ENCODE results near the gene SLC25A23. TPM values are rescaled to one million over a fixed set of nuclear protein-coding genes. Genes with fewer than 3 reads are reported as not detected.
"Not testable (repeated sequence)": the region's sequence is repeated elsewhere in the genome, so short reads cannot be mapped to it uniquely, and the experiment has no call there.

SLC25A23 gene
- polyA plus RNA-seq, 2 donors: 43.5 to 66.0 TPM

DNA sequence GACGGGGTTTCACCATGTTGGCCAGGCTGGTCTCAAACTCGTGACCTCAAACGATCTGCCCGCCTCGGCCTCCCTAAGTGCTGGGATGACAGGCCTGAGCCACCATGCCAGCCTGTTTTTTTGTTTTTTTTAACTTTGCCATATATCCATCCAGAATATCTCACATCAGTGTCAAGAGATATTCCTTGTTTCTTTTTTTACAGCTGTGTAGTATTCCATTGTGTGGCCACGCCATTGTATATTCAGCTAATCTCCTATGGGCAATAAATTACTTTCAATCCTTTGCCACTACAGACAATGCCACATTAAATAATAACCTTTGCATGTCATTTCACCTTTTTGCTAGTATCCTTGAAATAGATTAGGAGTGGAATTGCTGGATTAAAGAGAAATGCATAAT is 50.2 kb downstream of the SLC25A23 start:
- peaks cover 0 to 3% of the 10 kb centered on the region in 2 donors for H3K36me3 ChIP-seq (ENCODE audit: control insufficient read depth in 2 of 2, insufficient read depth in 2 of 2, low read length in 1 of 2)
- whole genome bisulfite sequencing, 2 donors: 88 to 89% methylated on average over 6 of the region's 6 CpGs
- no peak overlapping the region for H3K4me3 ChIP-seq (ENCODE audit: low read depth in 1 of 2, low read length in 2 of 2)
- H3K9me3 ChIP-seq (ENCODE audit: control insufficient read depth in 2 of 2, insufficient read depth in 1 of 2, low read depth in 1 of 2, low read length in 1 of 2): no peaks in the 10 kb centered on the region
- H3K4me1 ChIP-seq (ENCODE audit: control insufficient read depth in 2 of 2, insufficient read depth in 2 of 2, low read length in 1 of 2): peaks cover 0 to 2% of the 10 kb centered on the region in 2 donors
- no peak overlapping the region for H3K27ac ChIP-seq (ENCODE audit: low read depth in 2 of 2, low read length in 1 of 2)
- no peaks in the 10 kb centered on the region for H3K27me3 ChIP-seq (ENCODE audit: control insufficient read depth in 1 of 2, insufficient read depth in 2 of 2, low read length in 2 of 2)

GRCh38 chr19:6406401-6406800 is 53.2 kb downstream of the SLC25A23 start:
- Histone ChIP-seq H3K36me3 (ENCODE audit: control insufficient read depth in 2 of 2, insufficient read depth in 2 of 2, low read length in 1 of 2) (no peaks in the 10 kb centered on the region), H3K4me1 (ENCODE audit: control insufficient read depth in 2 of 2, insufficient read depth in 2 of 2, low read length in 1 of 2) (no peaks in the 10 kb centered on the region), H3K4me3 (ENCODE audit: low read depth in 1 of 2, low read length in 2 of 2) (no peak overlapping the region), H3K9me3 (ENCODE audit: control insufficient read depth in 2 of 2, insufficient read depth in 1 of 2, low read depth in 1 of 2, low read length in 1 of 2) (no peaks in the 10 kb centered on the region), H3K27ac (ENCODE audit: low read depth in 2 of 2, low read length in 1 of 2) (no peak overlapping the region), H3K27me3 (ENCODE audit: control insufficient read depth in 1 of 2, insufficient read depth in 2 of 2, low read length in 2 of 2) (no peaks in the 10 kb centered on the region)
- WGBS, 2 donors: 80 to 81% methylated on average over 5 of the region's 5 CpGs

GRCh38 chr19:6402837-6403608 is 56.6 kb downstream of the SLC25A23 start:
- no peaks in the 10 kb centered on the region for H3K9me3 ChIP-seq (ENCODE audit: control insufficient read depth in 2 of 2, insufficient read depth in 1 of 2, low read depth in 1 of 2, low read length in 1 of 2)
- H3K36me3 ChIP-seq (ENCODE audit: control insufficient read depth in 2 of 2, insufficient read depth in 2 of 2, low read length in 1 of 2): no peaks in the 10 kb centered on the region
- H3K4me3 ChIP-seq (ENCODE audit: low read depth in 1 of 2, low read length in 2 of 2): no peak overlapping the region
- H3K4me1 ChIP-seq (ENCODE audit: control insufficient read depth in 2 of 2, insufficient read depth in 2 of 2, low read length in 1 of 2): no peaks in the 10 kb centered on the region
- WGBS, 2 donors: 48 to 57% methylated on average over 22 of the region's 22 CpGs
- no peak overlapping the region for H3K27ac ChIP-seq (ENCODE audit: low read depth in 2 of 2, low read length in 1 of 2)
- H3K27me3 ChIP-seq (ENCODE audit: control insufficient read depth in 1 of 2, insufficient read depth in 2 of 2, low read length in 2 of 2): no peaks in the 10 kb centered on the region

- H3K9me3 ChIP-seq (ENCODE audit: control insufficient read depth in 2 of 2, insufficient read depth in 1 of 2, low read depth in 1 of 2, low read length in 1 of 2): no peaks in the 10 kb centered on the region
- WGBS, 2 donors: 76 to 82% methylated on average over 10 of the region's 10 CpGs
- H3K36me3 ChIP-seq (ENCODE audit: control insufficient read depth in 2 of 2, insufficient read depth in 2 of 2, low read length in 1 of 2): no peaks in the 10 kb centered on the region
- H3K27me3 ChIP-seq (ENCODE audit: control insufficient read depth in 1 of 2, insufficient read depth in 2 of 2, low read length in 2 of 2): no peaks in the 10 kb centered on the region
- H3K4me3 ChIP-seq (ENCODE audit: low read depth in 1 of 2, low read length in 2 of 2): no peak overlapping the region
- no peaks in the 10 kb centered on the region for H3K4me1 ChIP-seq (ENCODE audit: control insufficient read depth in 2 of 2, insufficient read depth in 2 of 2, low read length in 1 of 2)
- H3K27ac ChIP-seq (ENCODE audit: low read depth in 2 of 2, low read length in 1 of 2): no peak overlapping the region
These were observed 57.5 kb downstream of the SLC25A23 start for GRCh38 chr19:6402058-6402457.

DNA sequence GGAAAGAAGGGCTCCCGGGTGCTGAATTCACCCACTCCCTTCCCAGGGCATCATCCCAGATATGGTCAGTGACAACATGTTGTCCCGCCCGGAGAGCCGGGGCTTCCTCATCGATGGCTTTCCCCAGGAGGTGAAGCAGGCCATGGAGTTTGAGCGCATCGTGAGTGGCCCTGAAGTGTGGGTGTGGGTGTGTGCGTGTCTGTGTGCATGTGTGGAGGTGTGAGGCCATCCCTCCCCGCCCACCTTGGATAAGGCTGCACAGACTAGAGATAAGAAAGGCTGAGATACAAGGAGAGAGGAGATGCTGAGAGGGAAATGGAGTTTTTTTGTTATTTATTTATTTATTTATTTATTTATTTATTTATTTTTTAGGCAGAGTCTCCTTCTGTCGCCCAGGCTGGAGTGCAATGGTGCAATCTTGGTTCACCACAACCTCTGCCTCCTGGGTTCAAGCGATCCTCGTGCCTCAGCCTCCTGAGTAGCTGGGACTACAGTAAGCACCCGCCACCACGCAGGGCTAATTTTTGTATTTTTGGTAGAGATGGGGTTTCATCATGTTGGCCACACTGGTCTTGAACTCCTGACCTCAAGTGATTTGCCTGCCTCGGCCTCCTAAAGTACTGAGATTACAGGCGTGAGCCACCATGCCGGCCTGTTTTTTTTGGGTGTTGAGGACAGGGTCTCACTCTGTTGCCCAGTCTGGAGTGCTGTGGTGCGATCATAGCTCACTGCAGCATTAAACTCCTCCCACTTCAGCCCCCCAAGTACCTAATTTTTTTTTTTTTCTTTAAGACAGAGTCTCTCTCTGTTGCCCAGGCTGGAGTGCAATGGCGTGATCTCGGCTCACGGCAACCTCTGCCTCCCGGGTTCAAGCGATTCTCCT is 59.3 kb downstream of the SLC25A23 start:
- H3K36me3 ChIP-seq (ENCODE audit: control insufficient read depth in 2 of 2, insufficient read depth in 2 of 2, low read length in 1 of 2); H3K27me3 ChIP-seq (ENCODE audit: control insufficient read depth in 1 of 2, insufficient read depth in 2 of 2, low read length in 2 of 2); H3K4me1 ChIP-seq (ENCODE audit: control insufficient read depth in 2 of 2, insufficient read depth in 2 of 2, low read length in 1 of 2); H3K9me3 ChIP-seq (ENCODE audit: control insufficient read depth in 2 of 2, insufficient read depth in 1 of 2, low read depth in 1 of 2, low read length in 1 of 2); H3K4me3 ChIP-seq (ENCODE audit: low read depth in 1 of 2, low read length in 2 of 2); H3K27ac ChIP-seq (ENCODE audit: low read depth in 2 of 2, low read length in 1 of 2): not testable (repeated sequence)
- 87 to 93% methylated on average over 23 of the region's 23 CpGs for WGBS, 2 donors

GRCh38 chr19:6396305-6396704 is 63.3 kb downstream of the SLC25A23 start:
- 93 to 94% methylated on average over 12 of the region's 12 CpGs for WGBS, 2 donors

GRCh38 chr19:6394831-6395230 is 64.8 kb downstream of the SLC25A23 start:
- 90 to 98% methylated on average over 3 of the region's 3 CpGs for WGBS, 2 donors
- H3K4me1 ChIP-seq (ENCODE audit: control insufficient read depth in 2 of 2, insufficient read depth in 2 of 2, low read length in 1 of 2): peaks cover 5 to 8% of the 10 kb centered on the region in 2 donors
- H3K4me3 ChIP-seq (ENCODE audit: low read depth in 1 of 2, low read length in 2 of 2): no peak overlapping the region
- H3K9me3 ChIP-seq (ENCODE audit: control insufficient read depth in 2 of 2, insufficient read depth in 1 of 2, low read depth in 1 of 2, low read length in 1 of 2): no peaks in the 10 kb centered on the region
- no peaks in the 10 kb centered on the region for H3K27me3 ChIP-seq (ENCODE audit: control insufficient read depth in 1 of 2, insufficient read depth in 2 of 2, low read length in 2 of 2)
- H3K36me3 ChIP-seq (ENCODE audit: control insufficient read depth in 2 of 2, insufficient read depth in 2 of 2, low read length in 1 of 2): no peaks in the 10 kb centered on the region
- H3K27ac ChIP-seq (ENCODE audit: low read depth in 2 of 2, low read length in 1 of 2): no peak overlapping the region

More at GRCh38 chr19:6396305-6396704, 63.3 kb downstream of the SLC25A23 start:
- H3K36me3 ChIP-seq (ENCODE audit: control insufficient read depth in 2 of 2, insufficient read depth in 2 of 2, low read length in 1 of 2): no peaks in the 10 kb centered on the region
- no peak overlapping the region for H3K4me3 ChIP-seq (ENCODE audit: low read depth in 1 of 2, low read length in 2 of 2)
- no peaks in the 10 kb centered on the region for H3K27me3 ChIP-seq (ENCODE audit: control insufficient read depth in 1 of 2, insufficient read depth in 2 of 2, low read length in 2 of 2)
- no peaks in the 10 kb centered on the region for H3K9me3 ChIP-seq (ENCODE audit: control insufficient read depth in 2 of 2, insufficient read depth in 1 of 2, low read depth in 1 of 2, low read length in 1 of 2)
- H3K4me1 ChIP-seq (ENCODE audit: control insufficient read depth in 2 of 2, insufficient read depth in 2 of 2, low read length in 1 of 2): peaks cover 5 to 8% of the 10 kb centered on the region in 2 donors
- no peak overlapping the region for H3K27ac ChIP-seq (ENCODE audit: low read depth in 2 of 2, low read length in 1 of 2)

DNA sequence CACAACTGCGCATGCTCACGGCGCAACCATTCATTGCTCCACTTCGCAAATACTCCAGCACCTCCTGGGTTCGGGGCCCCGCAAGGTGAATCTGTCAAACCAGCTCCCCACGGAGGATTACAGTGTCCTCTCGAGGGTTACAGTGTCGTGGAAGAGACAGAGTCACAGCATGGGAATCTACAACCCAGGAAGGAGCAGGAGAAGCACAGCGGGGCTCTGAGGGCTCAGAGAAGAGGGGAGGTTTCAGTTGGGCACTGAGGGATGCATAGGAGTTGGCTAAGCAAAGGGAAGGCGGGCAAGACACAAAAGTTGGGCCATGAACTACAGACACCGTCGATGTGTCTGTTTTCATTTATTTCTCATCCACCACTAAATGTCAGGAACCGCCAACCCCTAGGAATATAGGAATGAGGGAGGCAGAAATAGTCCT is 65.6 kb downstream of the SLC25A23 start:
- H3K27me3 ChIP-seq (ENCODE audit: control insufficient read depth in 1 of 2, insufficient read depth in 2 of 2, low read length in 2 of 2): no peaks in the 10 kb centered on the region
- H3K4me3 ChIP-seq (ENCODE audit: low read depth in 1 of 2, low read length in 2 of 2): peak overlapping the region; percentile 73 to 96
- H3K27ac ChIP-seq (ENCODE audit: low read depth in 2 of 2, low read length in 1 of 2): peak overlapping the region; percentile 92 to 95
- 28 to 29% methylated on average over 14 of the region's 14 CpGs for WGBS, 2 donors
- peaks cover 0 to 5% of the 10 kb centered on the region in 2 donors for H3K36me3 ChIP-seq (ENCODE audit: control insufficient read depth in 2 of 2, insufficient read depth in 2 of 2, low read length in 1 of 2)
- peaks cover 5 to 8% of the 10 kb centered on the region in 2 donors for H3K4me1 ChIP-seq (ENCODE audit: control insufficient read depth in 2 of 2, insufficient read depth in 2 of 2, low read length in 1 of 2)
- no peaks in the 10 kb centered on the region for H3K9me3 ChIP-seq (ENCODE audit: control insufficient read depth in 2 of 2, insufficient read depth in 1 of 2, low read depth in 1 of 2, low read length in 1 of 2)

DNA sequence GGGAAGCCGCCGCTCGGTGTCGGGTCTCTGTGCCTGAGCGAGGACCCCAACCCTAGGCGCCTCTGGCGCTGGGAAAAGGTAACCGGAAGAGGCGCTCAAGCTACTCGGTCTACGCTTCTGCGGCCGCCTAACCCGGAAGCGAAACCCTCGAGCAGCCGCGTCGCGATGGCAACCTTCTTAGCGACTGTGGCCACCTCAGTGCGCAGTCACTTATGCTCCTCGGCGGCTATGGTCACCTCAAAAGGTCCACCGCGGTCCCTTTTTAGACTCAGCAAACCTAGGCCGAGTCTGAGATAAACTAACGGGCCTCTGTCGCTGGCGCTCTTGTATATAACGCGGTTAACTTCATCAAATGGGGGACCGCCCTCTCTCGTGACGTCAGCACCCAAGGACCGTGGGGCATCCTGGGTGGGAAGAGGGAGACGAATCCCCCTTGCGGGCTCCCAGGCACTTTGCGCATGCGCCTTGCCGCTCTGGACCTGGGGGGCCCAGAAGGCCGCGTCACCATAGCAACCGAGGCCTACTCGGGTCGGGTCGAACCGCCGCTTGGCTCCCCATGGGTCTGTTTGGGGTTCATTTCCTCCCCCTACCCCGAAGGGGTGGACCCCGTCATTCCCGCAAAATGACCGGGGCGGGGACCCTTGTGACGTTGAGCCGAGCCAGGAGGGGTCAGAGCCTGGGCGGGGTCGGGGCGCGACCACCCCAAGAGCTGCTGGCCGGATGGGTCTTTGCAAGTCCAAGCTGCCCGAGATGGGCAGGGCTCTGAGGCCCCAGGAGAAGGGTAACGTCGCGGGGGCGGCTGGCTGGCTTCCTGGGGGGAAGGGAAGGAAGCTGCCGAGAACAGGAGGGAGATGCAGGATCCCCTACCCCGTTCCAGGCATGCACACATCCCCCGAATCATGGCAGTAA is 66.3 kb downstream of the SLC25A23 start, which contains the start of gene GTF2F1:
Gene GTF2F1, minus strand, starts transcription at position 91 of the 909 bp plus-strand sequence. CDS start 169 bp downstream, outside the sequence.
- Histone ChIP-seq H3K36me3 (ENCODE audit: control insufficient read depth in 2 of 2, insufficient read depth in 2 of 2, low read length in 1 of 2) (peaks cover 5 to 10% of the 10 kb centered on the region in 2 donors), H3K9me3 (ENCODE audit: control insufficient read depth in 2 of 2, insufficient read depth in 1 of 2, low read depth in 1 of 2, low read length in 1 of 2) (no peaks in the 10 kb centered on the region), H3K27me3 (ENCODE audit: control insufficient read depth in 1 of 2, insufficient read depth in 2 of 2, low read length in 2 of 2) (no peaks in the 10 kb centered on the region), H3K4me1 (ENCODE audit: control insufficient read depth in 2 of 2, insufficient read depth in 2 of 2, low read length in 1 of 2) (peaks cover 5 to 8% of the 10 kb centered on the region in 2 donors), H3K4me3 (ENCODE audit: low read depth in 1 of 2, low read length in 2 of 2) (peak within 1 kb of the TSS; percentile 73 to 96), H3K27ac (ENCODE audit: low read depth in 2 of 2, low read length in 1 of 2) (peak within 1 kb of the TSS; percentile 92 to 95)
- WGBS, 2 donors: 0 to 1% methylated on average over 66 to 69 of the region's 69 CpGs
